Activated T-cell treated with anti-CD3 and anti-CD28 coated beads, Interleukin-2, amount 50 U/mL, for 48 hours (primary cell): ENCODE measurements around the gene VPS8.
"Not testable (repeated sequence)": the region's sequence is repeated elsewhere in the genome, so short reads cannot be mapped to it uniquely, and the experiment has no call there.

Experiments
- DNase-seq, 2 experiments: peaks; one replicate each; pipeline ENCODE4 v3.0.0-alpha.2; 2020

The VPS8 gene

DNA sequence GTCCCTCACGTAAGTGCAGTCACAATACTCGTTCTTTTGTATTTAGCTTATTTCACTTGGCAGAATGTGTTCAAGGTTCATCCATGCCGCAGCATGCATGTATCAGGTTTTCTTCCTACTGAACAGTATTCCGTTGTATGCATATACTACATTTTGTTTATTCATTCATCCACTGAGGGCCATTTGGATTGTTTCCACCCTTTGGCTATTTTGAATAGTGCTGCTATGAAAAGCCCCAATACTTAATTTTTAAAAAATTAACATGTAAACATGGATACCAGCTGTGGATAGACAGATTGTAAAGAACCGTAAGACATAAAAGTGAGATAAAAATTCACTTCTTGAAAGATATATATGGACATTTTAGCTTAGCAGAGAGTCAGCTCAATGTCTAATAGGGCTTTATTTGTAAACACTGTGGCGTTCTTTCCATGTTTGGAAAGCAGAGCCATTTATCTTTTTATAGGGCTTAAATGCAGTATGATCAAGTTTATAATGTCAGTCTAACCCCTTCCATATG lies 115.9 kb downstream of the VPS8 start:
- DNase-seq: no peak

DNA sequence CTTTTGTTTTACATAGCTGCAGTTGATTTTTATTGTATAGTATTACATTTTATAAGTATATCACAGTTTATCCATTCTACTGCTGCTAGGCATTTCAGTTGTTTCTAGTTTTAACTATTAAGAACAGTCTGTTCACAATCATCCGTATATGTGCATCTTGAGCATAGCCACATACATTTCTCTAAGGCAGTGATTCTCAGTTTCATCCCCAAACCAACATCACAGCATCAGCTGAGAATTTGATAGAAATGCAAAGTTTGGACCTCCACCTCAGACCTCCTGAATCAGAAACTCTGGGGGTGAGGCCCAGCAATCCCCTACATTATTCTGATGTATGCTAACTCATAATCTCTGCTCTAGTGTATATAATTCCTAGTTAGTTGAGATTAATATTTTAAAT lies 120.8 kb downstream of the VPS8 start:
- DNase-seq: no peak

DNA sequence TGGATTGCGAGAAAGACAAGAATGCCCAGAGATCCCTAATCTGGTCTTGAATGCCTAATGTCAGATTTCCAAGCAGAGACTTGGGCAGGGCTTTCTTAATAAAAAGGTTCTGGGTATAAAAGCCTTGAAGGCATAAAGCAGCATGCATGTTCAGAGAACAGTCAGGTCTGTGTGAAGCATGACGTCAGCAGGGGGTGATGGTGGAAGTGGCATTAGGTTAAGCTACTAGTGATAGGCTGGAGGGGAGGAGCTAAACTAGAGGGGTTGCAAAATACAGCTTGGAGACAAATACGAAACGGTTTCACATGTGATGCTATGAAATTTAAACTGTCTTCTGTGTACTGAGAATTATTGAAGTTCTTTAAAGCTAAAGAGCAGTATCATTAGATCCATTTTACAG lies 125.6 kb downstream of the VPS8 start:
- DNase-seq: no peak

DNA sequence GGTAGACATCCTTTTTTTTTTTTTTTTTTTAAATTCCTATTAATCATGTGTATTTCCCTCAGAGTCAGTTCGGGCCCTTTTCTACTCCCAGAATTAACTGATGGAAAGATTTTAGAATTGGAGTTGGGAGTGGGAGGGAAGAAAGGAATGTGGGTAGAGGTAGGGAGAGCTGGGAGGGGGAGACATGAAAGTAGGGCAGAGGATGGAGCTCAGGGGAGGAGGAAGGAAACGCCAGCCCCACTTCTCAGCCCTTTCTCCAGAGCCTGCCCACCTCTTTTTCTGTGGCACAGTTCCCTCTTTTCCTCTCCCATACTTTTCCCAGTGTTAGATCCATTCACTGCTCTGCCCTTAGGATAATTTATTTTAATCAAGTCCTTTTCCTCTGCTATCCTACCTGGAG lies 129.4 kb downstream of the VPS8 start:
- DNase-seq: no peak

DNA sequence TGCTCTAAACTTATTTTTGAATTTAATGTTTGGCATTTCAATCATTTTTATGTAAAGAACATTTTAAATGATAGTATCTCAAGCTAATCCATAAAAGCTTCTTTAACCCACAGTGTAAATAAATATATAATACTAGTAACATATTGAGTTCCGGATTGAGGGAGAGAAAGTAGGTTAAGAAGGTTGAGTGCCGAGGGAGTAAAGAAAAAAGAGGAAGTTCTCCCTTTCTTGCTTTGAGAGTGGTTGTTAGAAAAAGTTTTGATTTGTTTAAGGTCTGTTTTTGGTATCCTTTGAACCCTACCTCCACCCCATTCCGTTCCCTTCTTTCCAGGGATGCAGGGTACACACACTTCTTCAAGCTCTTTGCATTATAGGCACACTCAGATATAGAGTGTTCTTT lies 130.8 kb downstream of the VPS8 start:
- no peak for DNase-seq

DNA sequence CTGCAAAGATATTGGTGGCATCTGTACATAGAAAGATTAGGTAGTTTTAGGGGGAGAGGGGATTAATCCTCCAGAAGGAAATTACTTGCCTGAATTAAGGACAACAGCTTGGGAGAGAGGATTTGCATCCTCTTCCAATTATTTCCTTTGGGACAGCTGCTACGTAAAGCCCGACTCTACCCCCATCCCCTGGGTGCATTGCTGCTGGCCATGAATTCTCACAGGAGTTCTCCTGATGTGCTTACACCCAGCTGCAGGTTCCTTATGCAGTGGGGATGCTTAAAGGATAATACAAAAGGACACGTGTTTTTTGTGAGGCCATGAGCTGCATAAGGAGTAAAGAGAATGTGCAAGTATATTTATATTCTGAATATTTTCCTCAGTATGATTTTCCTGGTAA lies 132.3 kb downstream of the VPS8 start:
- DNase-seq: no peak

DNA sequence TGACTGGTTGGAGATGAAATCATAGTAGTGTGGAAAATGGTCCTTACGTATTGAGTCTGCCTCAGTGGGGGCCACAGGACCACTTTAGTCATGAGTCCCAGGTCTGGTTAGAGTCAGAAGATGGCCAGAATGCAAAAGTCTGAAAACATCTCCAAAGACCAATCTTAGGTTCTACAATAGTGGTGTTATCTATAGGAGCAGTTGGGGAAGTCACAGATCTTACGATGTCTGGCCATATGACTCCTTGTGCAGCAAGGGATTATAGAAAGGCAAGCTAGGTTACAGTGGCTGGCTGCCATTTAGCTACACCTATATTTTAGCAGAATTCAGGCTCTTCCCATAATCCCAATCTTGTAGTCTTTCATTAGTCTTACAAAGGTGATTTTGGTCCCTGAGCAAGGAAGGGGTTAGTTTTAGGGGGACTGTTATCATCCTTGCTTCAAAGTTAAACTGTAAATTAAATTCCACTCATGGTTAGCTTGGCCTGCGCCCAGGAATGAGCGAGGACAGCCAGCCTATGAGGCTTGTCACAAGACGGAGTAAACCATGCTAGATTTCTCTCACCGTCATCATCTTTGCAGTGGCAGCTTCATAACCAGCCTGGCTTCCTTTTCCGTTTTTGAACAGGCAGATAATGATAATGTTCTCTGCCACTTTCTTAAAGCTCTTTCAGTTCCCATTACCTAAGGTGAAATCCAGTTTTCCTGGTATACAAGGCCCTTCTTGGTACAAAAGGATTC lies 134.1 kb downstream of the VPS8 start:
- DNase-seq: no peak

DNA sequence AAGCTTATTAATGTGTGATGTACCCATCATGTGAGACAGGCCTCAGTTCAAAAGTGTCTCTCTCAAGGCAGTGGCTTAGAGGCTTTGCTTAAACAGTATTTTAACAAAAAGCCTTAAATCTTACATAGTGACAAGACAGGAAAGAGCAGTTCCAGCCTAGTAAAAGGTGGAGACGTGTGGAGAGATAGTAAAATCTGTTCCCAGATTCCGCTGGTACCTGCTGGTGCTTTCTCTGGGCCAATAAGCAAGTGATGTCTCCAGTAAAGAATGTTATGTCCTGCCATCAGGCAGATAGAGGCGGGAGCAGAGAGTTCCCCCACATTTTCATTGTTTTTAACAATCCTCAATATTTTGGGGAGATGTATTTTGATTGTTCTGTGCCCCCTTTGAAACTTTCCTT lies 135.0 kb downstream of the VPS8 start:
- DNase-seq: no peak

DNA sequence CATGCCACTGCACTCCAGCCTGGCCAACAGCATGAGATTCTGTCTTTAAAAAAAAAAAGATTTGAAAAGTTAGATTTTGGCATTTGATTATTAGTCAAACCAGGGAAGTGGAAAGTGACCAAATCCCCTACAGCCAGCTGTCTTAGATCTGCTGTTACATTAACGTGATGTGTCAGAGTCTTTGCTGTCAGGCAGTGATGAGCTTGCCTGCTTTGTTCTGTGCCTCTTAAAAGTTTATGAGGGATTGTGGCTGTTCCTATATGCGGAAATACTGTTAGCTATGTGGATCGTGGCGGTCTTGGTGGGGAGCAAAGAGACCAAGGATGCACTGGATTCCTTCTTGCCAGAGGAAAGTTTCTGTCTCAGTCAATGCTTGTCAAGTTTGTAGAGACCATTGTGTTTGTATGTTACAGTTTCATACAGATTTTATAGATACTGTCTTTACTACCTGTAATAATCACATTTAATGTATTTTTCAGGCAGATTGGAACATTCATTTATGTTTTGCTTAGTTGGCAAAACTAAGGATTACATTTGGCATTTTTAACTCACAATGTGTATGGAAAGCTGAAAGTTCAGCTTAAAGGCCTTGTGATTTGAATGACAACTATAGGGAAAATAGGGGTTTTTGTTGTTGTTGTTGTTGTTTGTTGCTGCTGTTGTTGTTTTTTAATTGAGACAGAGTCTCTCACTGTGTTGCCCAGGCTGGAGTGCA lies 137.4 kb downstream of the VPS8 start:
- no peak for DNase-seq

DNA sequence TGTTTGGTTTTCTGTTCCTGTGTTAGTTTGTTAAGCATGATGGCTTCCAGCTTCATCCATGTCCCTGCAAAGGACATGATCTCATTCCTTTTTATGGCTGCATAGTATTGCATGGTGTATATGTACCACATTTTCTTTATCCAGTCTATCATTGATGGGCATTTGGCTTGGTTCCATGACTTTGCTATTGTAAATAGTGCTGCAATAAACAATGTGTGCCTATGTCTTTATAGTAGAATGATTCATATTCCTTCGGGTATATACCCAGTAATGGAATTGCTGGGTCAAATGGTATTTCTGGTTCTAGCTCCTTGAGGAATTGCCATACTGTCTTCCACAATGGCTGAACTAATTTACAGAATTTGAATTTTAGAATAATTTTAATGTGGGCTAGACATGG lies 138.8 kb downstream of the VPS8 start:
- DNase-seq: not testable (repeated sequence)

DNA sequence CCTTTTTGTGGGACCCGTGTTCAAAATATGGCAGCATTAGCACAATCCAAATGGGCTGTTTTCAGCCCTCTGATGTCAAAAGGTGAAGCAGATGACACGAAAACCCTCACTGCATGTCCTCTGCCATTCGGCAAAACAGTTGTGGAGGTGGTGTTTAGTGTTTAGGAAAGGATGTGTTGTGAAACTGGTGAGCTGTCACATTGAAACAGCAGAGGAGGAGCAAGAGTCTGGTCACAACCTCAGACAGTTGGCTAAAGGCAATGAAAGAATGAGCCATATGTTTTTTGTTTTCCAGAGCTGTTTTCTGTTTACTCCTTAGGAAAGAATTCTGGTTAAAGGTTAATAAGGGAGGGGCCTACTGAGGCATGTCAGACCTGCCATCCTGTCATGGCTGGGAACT lies 140.7 kb downstream of the VPS8 start:
- DNase-seq: no peak

DNA sequence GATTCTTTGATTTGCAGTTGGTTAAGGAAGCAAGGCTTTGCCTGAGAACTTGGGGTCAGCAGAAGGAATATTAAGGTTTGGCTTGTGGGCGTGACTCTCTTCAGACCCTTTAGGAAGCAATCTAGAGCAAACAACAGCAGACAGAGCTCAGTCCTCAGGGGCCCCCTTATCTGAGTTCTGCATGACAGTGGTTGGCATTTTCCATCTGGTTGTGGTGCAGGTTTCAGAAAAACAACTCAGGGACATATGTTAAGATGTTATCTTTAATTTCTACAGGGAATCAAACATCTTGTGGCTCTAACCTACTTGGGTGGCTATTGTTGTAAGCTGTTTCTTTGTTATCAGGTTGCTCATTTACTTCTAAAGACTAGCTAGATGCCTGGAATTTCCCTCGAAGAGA lies 141.4 kb downstream of the VPS8 start:
- DNase-seq: no peak

DNA sequence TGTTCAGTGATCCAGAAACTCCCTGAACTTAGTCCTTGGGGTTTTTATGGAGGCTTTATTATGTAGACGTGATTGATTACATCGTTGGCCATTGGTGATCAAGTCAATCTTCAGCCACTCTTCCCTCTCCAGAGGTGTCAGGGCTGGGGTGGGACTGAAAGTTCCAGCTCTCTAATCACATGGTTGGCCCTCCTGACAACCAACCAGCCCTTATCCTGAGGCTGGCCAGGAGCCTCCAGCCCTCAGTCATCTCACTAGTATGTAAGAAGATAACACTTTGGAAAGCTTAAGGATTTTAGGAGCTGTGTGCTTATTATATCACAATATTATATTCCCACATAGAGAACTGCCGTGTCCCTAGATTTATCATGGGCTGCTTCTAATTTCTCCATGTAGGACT lies 142.3 kb downstream of the VPS8 start:
- DNase-seq: no peak

DNA sequence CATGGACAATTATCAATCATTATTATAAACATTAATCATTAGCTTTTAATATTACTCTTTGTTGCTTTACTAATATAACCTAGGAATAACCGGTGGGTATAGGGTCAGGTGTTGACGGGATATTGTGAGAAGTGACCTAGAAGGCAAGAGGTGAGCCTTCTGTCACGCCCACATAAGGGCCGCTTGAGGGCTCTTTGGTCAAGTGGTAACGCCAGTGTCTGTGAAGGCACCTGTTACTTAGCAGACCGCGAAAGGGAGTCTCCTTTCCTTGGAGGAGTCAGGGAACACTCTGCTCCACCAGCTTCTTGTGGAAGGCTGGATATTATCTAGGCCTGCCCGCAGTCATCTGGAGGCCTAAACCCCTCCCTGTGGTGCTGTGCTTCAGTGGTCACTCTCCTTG lies 142.9 kb downstream of the VPS8 start:
- DNase-seq: not testable (repeated sequence)

DNA sequence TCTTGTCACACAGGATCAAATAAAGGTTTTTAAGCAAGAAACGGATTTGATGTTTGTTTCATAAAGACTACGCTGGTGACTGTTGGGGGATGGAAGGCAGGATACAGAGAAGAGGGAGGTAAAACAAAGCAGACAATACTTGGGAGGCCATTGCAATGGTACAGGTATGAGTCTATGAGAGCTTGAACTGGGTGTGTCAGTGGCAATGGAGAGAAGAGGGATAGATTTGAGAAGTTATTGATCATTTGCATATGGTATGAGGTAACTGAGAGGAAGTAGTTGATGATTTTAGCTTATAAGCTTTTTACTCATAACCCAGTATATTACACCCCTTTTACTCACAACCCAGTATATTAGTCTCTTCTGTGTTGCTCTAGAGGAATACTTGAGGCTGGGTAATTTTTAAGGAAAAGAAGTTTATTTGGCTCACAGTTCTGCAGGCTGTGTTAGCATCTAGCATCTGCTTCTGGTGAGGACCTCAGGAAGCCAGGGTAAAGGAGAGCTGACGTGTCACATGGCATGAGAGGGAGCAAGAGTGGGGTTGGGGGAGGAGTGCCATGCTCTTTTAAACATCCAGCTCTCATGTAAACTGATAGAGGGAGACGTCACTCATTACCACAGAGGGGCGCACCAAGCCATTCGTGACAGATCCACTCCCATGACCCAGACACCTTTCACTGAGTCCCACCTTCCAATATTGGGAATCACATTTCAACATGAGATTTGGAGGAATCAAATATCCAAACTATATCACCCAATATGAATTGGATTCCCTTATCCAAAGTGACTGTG lies 153.9 kb downstream of the VPS8 start:
- no peak for DNase-seq

DNA sequence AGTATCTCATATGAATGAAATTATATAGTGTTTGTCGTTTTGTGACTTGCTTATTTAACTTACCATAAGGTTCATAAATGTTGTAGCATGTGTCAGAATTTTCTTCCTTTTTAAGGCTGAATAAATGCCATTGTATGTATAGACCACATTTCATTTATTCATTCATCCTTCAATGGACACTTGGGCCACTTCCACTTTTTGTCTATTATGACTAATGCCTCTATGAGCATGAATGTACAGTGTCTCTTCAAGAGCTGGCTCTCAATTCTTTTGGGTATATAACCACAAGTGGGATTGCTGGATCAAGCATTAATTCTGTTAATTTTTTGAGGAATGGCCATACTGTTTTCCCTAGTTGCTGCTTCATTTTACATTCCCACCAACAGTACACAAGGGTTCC lies 156.1 kb downstream of the VPS8 start:
- DNase-seq: no peak

DNA sequence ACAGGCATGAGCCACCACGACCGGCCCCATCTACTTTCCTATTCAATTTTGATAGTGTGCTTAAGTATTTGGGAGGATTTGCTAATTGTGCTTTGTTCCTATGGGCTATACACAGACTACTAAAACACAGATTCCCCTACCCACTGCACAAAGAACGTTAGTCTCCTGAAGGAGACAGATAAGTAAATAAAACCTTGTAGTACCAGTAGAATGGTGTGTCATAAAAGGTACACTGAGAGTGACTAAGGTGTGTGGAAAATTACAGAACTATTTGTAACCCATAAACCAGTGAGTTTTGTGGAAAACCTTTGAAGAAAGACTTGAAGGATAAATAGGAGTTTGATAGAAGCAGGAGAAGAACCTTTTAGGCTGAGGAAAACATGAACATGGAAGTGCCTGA lies 158.2 kb downstream of the VPS8 start:
- no peak for DNase-seq

DNA sequence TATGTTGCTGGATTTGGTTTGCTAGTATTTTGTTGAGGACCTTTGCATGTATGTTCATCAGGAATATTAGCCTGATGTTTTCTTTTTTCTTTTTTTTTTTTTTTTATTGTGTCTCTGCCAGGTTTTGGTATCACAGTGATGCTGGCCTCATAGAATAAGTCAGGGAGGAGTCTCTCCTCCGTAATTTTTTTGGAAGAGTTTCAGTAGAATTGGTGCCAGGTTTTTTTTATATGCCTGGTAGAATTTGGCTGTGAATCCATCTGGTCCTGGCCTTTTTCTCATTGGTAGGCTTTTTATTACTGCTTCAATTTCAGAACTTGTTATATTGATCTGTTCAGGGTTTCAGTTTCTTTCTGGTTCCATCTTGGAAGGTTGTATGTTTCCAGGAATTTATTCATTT lies 165.8 kb downstream of the VPS8 start:
- no peak for DNase-seq

DNA sequence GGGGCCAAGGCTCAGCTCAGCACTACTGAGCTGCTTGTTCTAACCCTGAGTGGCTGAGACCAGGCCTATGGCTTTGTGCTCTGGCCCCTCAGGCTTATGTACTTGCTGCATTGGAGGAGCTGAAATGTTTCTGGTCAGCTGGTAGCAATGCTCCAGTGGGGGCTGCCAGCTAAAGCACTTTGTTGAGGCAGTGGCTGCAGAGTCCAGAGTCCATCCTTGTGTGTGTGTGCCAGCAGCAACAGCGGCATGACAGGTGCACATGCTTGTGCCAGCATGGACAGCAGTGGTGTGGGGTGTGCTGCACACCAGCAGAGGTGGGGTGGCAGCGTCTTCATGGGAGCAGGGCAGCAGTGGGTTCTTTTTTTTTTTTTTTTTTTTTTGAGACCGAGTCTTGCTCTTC lies 169.1 kb downstream of the VPS8 start:
- DNase-seq: no peak

DNA sequence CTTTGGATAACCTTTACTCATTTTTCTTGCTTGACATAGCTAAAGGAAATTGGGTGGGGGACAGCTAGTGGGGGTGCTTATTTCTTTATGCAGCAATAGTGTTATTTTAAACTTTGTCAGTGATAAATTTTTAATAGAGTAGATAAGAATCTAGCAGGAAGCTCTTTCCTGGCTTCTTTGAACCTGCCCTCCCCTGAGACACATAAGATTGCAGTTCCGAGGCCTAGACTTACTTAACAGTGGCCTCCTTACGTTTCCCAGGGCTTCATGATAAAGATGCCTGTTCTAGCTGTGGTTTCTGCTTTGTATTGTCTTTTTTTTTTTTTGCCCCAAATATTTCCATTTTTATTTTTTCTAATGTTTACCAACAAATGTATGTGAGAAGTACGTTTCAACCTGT lies 170.1 kb downstream of the VPS8 start:
- no peak for DNase-seq

DNA sequence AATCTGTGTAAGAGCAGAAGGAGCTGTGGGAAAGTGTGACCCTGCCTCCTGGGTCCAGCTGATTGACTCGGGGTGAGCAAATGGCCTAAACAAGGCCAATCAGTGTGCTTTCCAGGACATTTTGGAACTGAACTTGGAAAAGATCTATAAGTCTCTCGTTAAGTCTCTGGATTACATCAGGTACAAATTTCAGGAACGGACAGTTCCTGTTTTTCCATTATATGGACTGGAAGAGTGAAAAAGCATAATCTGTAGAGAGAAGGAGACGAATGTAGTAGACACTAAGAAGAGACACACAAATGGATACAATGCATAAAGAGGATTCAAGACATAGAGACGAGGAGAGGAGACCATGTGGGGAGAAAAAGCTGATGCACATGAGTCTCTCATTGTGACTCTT lies 173.6 kb downstream of the VPS8 start:
- DNase-seq: no peak

DNA sequence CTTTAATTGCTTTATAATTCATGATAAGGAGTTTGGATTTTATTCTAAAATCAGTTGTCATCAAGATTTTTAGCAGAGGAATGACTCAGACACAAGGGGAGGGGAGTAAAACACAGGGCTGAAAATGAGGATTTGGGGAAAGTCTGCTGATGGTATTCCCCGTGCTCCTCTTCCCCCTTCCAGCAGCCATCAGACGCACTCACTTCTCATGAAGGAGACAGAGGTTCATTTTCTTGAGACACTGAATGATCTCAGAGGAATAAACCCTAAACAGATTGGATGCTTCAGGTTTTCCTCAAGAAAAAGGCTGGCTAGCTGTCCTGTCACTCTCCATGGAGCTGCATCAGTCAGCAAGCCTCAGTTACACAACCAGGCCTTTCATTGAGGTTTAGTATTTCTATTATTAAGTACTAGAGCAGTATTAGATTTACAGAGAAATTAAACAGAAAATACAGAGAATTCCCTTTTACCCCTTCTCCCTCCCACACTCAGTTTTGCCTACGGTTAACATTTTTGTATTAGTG lies 174.5 kb downstream of the VPS8 start:
- no peak for DNase-seq

DNA sequence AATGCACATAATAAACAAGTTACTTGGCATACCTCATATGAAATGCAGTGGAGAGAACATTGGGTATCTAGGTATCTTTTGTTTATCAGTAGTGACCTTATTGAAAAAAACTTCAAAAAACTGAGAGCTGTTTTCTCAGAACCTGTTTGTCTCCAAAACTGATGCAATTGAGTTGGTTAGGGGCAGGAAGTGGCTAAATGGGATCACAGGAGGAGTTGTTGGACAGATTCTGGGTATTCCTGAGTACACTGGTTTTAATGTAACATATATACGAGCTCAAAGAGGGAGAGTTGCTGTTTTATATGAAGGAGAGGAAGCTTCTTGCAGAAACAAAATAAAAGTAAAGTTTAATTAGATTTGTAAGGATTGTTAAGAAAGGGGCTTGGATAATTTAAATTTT lies 181.4 kb downstream of the VPS8 start:
- DNase-seq: no peak

DNA sequence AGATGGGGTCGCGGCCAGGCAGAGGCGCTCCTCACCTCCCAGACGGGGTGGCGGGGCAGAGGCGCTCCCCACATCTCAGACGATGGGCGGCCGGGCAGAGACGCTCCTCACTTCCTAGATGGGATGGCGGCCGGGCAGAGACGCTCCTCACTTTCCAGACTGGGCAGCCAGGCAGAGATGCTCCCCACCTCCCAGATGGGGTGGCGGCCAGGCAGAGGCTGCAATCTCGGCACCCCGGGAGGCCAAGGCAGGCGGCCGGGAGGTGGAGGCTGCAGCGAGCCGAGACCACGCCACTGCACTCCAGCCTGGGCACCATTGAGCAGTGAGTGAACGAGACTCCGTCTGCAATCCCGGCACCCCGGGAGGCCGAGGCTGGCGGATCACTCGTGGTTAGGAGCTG lies 191.9 kb downstream of the VPS8 start:
- DNase-seq: not testable (repeated sequence)
